ENCODE measurements around the gene BRINP2.

The BRINP2 gene

GRCh38 chr1:177165069-177165439 lies 5.7 kb upstream of the BRINP2 start:
- no peak for DNase-seq

DNA sequence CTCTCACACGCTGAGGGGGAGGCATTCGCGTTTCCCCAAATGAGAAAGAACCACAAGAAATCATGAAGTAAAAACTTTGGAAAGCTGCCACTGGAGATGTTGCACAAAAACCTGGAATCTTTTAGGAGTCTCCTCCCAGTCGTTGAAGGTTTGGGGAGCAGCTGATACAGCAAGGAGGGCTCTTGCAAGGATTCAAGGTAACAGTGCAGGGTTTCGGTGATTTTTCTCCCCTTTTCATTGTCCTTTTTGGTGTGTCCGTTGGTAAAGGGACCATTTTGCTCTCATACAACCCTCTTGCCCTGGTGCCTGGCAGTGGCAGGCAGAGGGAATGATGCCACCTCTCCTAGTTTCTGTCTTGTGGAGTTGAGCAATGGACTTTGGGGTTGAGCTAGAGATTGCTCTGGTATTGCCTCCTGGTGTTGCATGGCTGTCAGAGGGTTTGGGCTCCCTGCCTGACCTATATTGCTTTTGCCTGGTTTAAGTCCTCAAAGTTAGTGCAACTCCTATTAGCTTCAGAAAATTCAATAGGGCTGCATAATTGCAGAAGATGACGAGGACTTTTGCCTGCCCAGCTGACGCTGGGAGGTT lies 872 bp downstream of the BRINP2 start:
- no peak for DNase-seq

DNA sequence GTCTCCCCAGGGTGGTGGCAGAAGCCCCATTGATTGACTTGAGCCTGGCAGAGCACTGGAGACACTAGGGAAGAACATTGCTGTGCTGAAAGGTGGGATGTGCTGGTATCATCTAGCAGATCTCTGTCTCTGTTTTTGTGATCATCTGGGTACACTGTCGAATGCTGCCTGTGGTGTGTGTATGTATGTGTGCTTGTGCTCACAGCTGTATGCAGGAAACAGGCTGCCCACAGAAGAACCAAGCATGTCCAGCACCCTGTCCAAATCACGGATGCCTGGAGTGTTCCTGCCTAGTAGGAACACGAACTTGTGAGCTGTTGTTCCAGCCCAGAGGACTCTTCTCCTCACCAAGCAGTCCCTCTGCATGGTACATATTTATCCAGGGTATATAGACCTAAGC lies 1.5 kb downstream of the BRINP2 start:
- DNase-seq: no peak

DNA sequence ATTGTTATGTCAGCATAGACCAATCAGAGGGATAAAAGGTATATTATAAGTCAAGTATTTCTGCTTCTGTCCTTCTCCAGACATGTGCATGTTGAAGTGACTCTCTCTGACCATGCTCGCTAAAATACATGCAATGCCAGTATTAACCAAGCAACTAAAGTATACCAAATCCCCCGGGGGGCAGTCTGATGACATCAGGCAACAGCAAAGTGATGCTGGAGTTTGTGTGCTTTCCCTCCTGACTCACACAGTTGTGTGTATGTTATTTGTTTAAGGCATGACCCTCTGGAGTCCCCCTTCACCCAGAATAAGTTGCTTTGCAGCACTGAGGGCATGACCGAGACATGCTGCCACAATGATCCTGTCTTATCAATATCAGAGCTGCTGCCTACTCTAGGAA lies 2.1 kb downstream of the BRINP2 start:
- no peak for DNase-seq

DNA sequence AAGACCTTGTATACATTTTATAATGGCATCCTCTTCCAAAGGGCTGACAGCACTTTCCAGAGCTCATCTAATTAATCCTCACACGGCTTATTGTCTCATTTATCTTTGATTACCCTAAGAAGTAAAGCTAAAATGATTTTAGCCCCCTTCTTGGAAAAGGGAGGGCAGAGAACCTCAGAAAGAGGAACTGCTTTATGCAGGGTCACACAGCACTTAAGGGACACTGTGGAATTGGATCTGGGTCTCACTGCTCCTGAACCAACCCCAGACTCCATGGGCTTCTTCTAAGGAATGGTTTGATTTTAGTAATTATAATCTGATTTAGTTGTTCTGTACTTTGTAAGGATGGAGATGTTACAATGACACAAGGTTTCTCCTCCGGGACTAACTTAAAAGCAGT lies 3.2 kb downstream of the BRINP2 start:
- no peak for DNase-seq

- no peak for DNase-seq
Observed at GRCh38 chr1:177174921-177175634, 4.3 kb downstream of the BRINP2 start.

GRCh38 chr1:177181280-177181630 lies 10.5 kb downstream of the BRINP2 start:
- no peak for DNase-seq

GRCh38 chr1:177181631-177182291 lies 11.0 kb downstream of the BRINP2 start:
- peak; percentile 31 for DNase-seq

DNA sequence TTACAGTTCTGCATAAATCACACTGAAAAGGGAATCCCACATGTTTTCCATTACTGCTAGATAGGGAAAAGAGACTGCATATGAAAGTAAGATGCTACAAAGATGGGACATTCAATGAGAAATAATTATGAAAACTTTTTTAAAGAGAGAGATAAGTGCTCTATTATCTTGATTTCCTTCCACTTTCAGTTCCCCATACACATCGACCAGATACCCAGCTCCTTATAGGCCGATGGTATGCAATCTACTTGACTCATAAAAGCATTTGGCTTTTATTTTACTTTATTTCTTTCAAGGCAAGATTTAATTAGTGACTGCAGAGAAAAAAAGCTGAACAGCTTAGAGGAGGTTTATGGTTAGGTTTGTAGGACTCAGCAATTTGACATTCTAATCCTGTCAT lies 13.1 kb downstream of the BRINP2 start:
- DNase-seq: peak; percentile 31

GRCh38 chr1:177185209-177185608 lies 14.5 kb downstream of the BRINP2 start:
- no peak for DNase-seq

- DNase-seq: no peak
Observed at GRCh38 chr1:177186639-177187038, 15.9 kb downstream of the BRINP2 start.

DNA sequence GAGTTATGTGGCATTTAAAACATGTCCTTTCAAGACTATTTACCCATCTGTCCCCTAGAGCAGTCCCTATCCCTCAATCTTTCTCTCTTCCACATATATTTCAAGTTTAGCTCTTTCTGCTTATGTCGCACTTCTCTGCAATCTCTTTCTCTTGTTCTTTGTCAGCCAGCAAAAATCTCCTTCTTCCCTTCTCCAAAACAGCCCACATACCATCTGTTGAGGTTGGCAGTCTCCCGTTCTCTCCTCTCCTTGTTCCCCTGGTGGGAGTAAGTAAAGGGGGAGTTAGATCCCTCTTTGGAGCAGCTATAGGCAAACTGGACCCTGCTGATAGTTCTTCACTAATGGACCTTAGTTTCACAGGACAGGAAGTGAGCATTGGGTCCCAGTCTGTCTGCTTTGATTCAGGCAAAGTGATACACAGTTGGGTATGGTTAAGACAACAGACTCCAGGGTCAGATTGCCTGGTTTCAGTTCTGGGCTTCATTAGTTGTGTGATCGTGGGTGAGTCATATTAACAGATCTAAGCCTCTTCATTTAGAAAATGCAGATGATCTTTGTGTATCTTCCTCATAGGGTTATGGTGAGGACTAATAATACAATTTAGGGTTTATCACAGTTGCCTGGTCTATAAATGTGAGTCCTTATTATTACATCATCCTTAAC lies 19.7 kb downstream of the BRINP2 start:
- no peak for DNase-seq

DNA sequence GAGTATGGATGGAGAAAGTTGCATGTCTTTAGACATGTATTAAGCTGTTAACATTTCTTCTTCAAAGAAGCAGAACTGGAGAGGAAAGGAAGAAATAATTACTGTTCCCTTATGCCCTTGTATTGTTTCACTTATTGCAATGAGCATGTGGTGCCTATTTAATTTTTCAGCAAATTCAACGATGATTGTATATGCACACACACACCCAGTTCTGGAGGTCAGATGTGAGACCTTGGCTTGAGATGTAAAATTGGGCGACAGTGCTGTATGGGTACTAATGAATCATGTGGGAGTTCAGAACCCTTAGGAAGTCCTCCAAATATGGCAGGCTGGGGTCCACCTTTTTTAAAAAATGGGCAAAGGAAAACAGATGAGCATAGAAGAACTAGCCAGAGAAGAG lies 27.5 kb downstream of the BRINP2 start:
- no peak for DNase-seq

- DNase-seq: no peak
Observed at GRCh38 chr1:177200290-177200689, 29.5 kb downstream of the BRINP2 start.

GRCh38 chr1:177206831-177207355 lies 36.1 kb downstream of the BRINP2 start:
- DNase-seq: no peak

DNA sequence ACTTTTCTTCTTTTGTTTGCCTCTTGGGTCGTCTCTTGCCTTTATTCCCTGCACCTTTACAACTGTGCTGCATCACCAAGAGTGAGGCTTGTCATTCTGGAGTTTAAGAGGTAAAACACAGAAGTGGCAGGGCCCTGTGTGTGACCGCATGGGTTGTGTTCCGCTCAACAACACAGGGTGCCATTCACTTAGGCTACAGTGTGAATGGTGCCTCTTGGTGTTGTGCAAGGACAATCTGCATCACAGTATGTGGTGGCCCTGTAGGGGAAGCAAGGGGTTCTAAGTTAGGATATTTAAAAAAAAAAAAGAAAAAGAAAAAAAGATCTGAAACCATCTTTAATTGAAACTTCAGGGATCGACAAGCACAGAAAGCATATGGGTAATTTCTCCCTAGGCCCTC lies 38.2 kb downstream of the BRINP2 start:
- no peak for DNase-seq

GRCh38 chr1:177209357-177209756 lies 38.6 kb downstream of the BRINP2 start:
- no peak for DNase-seq

DNA sequence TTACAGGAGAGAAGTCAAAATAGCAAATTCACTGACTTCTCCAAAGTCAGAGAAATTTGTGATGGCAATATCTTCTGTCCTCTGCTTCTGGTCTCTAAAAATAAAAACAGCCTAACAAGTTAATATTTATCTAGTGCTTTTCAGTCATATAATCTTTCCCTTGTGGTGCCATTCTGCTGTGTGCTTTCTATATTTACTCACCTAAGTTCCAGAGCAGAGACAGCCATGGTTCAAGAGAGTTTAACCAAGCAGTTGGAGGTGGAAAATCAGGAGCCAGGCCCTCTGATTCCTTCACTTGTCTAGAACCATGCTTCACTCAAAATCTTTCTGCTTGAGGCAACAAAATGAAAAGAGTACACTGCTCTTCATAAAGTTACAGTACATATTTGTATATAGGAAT lies 39.3 kb downstream of the BRINP2 start:
- no peak for DNase-seq

GRCh38 chr1:177211231-177211630 lies 40.5 kb downstream of the BRINP2 start:
- DNase-seq: no peak

GRCh38 chr1:177216587-177217202 lies 45.9 kb downstream of the BRINP2 start:
- no peak for DNase-seq

DNA sequence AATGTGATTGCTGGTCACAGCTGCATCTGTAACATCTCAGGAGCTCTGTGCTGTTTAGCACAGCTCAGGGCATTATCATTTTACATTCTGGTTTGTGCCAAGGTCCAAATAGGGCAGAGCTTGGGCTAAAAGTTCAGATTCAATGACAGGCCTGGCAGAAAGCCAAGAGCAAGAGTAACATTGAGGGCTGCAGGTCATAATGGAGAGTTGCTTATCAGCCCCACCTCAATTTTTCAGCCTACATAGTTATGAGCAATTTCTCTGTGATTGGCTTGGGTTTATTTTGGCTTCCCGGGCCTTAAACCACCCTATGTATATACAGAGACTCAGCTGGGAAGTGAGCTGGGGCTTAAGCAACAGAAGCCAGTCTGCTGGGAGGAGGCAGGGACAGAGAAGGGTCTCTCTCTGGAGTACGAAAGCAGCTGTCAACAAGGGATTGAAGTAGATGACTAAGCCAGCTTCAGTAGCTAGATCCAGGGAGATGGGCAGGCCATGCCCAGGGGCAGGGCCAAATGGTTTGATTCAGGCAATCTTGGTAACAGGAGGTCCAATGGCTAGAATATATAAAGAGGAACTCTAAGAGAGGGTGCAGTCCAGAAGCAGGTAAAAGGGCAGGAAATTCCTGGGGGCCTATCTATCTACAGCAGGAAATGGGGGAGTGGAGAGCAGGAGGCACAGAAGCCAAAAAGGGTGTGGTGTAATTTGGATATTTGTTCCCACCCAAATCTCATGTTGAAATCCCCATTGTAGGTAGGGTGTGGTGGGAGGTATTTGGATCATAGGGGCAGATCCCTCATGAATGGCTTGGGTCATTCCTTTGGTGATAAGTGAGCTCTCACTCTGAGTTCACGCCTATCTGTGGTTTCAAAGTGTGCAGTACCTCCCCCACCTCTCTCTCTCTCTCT lies 49.0 kb downstream of the BRINP2 start:
- no peak for DNase-seq

DNA sequence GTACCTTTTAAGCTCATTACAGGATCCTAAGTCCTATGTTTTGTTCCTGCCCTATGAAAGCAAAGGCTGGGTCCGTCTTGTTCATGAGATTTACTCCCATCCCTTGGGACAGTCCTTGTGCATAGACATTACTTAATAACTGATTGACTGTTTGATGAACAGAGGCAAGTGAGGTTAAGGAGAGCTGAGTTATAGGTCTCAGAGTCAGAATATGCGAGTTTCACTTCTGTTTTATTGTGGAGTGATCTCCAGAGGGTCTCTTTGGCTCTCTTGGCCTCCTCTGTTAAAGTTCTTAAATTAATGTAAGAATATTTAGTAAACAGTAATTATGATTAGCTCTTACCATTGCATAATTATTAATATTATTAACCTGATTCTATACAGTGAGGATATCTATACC lies 52.6 kb downstream of the BRINP2 start:
- peak; percentile 8 for DNase-seq

Measured in MV-4-11 (cell line).